Measurements from ENCODE around the gene SDCBP2. TPM values are rescaled to one million over a fixed set of nuclear protein-coding genes. Genes with fewer than 3 reads are reported as not detected.

The SDCBP2 gene
- total RNA-seq, 1 experiment from 2014 or later, result 1.9 TPM

DNA sequence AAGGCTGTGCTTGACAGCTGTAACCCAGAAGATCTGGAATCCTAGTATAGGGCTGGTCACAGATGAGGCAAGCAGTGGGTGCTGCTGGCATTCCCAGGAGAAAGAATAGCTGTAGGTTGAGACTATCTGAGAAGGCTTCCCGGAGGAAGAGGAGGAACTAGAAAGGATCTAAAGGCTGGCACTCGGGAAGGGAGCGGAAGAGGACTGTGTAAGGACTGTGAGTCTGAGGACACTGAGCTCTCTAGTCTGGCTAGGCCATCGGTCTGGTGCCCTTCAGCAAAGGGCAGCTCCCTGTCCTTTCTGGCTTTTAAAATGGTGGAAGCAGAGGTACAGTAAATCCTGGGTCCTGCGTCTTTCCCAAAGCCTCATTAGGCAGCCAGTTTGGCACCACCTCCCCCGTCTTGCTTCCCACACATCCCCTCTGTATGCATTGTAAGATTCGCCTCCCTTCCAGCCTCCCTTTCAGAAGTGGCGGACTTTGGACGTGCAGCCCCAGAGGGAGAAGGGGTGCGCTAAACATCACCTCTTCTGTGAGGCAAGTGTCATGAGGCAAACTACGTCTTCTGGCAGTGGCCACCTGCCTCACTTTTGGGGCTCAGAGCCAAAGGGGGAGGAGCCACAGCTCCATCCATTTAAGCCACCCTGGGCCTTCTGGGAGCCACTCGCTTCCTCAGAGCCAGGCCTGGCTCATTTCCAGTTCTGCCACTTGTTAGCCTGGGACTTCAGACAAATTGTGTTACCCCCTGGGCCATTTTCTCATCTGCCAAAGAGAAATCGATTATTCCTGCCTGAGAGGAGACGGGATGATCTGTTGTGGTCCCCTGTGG is 54.2 kb downstream of the SDCBP2 start:
- no CpG with 5 or more reads among the region's 14 CpGs for WGBS (ENCODE audit: extremely low coverage, insufficient read length, low lambda C conversion rate)
- H4K20me1 ChIP-seq (ENCODE audit: control insufficient read depth, insufficient read depth, insufficient read length), result peaks cover 2% of the 10 kb centered on the region

More for the DNA sequence above, 54.2 kb downstream of the SDCBP2 start:
- no peak overlapping the region for H3K23ac ChIP-seq (ENCODE audit: insufficient read length, low read depth, low read length)
- H3K4me2 ChIP-seq (ENCODE audit: insufficient read depth, insufficient read length, low read length), result no peak overlapping the region
- no peak overlapping the region for H3T11ph ChIP-seq (ENCODE audit: low read length)
- H4K8ac ChIP-seq (replicated peaks; ENCODE audit: insufficient read length, low read depth, low read length), result no peak overlapping the region
- no peaks in the 10 kb centered on the region for H3K4me1 ChIP-seq (ENCODE audit: insufficient read depth, low read length)
- no peak overlapping the region for H3K27ac Mint-ChIP-seq
- no peaks in the 10 kb centered on the region; the same call in 1 of the 2 replicates for H3K27me3 Mint-ChIP-seq (ENCODE audit: low read depth)
- no peaks in the 10 kb centered on the region for H3K9me3 Mint-ChIP-seq
- DNase-seq, result no peak
- H3K27me3 ChIP-seq (ENCODE audit: insufficient read depth, low read length), result no peaks in the 10 kb centered on the region
- no peak overlapping the region for H3K9ac ChIP-seq (ENCODE audit: extremely low read depth, insufficient read length, low read length)
- H4K91ac ChIP-seq (ENCODE audit: insufficient read length, low read depth, low read length), result no peak overlapping the region
- no peak overlapping the region for H3K4me3 Mint-ChIP-seq
- no peak overlapping the region for H3K14ac ChIP-seq (ENCODE audit: insufficient read depth, low read length)
- no peak overlapping the region for H2BK12ac ChIP-seq (ENCODE audit: insufficient read length, low read depth, low read length)
- no peak overlapping the region for H3K56ac ChIP-seq (ENCODE audit: insufficient read length, low read depth, low read length)
- TF ChIP-seq, protein P1, sequence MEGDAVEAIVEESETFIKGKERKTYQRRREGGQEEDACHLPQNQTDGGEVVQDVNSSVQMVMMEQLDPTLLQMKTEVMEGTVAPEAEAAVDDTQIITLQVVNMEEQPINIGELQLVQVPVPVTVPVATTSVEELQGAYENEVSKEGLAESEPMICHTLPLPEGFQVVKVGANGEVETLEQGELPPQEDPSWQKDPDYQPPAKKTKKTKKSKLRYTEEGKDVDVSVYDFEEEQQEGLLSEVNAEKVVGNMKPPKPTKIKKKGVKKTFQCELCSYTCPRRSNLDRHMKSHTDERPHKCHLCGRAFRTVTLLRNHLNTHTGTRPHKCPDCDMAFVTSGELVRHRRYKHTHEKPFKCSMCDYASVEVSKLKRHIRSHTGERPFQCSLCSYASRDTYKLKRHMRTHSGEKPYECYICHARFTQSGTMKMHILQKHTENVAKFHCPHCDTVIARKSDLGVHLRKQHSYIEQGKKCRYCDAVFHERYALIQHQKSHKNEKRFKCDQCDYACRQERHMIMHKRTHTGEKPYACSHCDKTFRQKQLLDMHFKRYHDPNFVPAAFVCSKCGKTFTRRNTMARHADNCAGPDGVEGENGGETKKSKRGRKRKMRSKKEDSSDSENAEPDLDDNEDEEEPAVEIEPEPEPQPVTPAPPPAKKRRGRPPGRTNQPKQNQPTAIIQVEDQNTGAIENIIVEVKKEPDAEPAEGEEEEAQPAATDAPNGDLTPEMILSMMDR (conservative IDR thresholded peaks at IDR 0.05), result no peak
- no peak overlapping the region for H2AK5ac ChIP-seq (ENCODE audit: insufficient read length, low read length)
- no peak overlapping the region for H2BK5ac ChIP-seq (ENCODE audit: insufficient read length, low read length)
- H2AFZ ChIP-seq (ENCODE audit: low read length), result no peak overlapping the region
- H3K79me1 ChIP-seq (ENCODE audit: insufficient read depth, low read depth, low read length, poor library complexity, severe bottlenecking), result no peaks in the 10 kb centered on the region
- H3K27ac ChIP-seq (ENCODE audit: insufficient read length, low read depth, low read length), result no peak overlapping the region
- H2BK120ac ChIP-seq (ENCODE audit: low read depth, low read length, poor library complexity, severe bottlenecking), result no peak overlapping the region
- H2BK15ac ChIP-seq (ENCODE audit: low read depth, low read length), result no peak overlapping the region
- H3K79me2 ChIP-seq (ENCODE audit: insufficient read depth, low read length), result no peaks in the 10 kb centered on the region
- no peak overlapping the region for H2BK20ac ChIP-seq (ENCODE audit: low read depth, low read length, poor library complexity, severe bottlenecking)
- no peak overlapping the region for H4K5ac ChIP-seq (ENCODE audit: insufficient read length, low read depth, low read length)
- H3K4ac ChIP-seq (ENCODE audit: low read depth, low read length), result no peak overlapping the region
- H3K4me1 Mint-ChIP-seq, result no peaks in the 10 kb centered on the region
- H3K9me3 ChIP-seq (ENCODE audit: control insufficient read depth, low read depth, low read length), result no peaks in the 10 kb centered on the region
- H3K18ac ChIP-seq (ENCODE audit: insufficient read length, low read depth, low read length), result no peak overlapping the region
- H3K23me2 ChIP-seq (ENCODE audit: insufficient read length, low read depth, low read length, poor library complexity, severe bottlenecking), result no peaks in the 10 kb centered on the region
- no peaks in the 10 kb centered on the region for H3K36me3 Mint-ChIP-seq (ENCODE audit: insufficient read depth in 1 of 3, low read depth in 3 of 3)

Measured in H9 (cell line).